Measurements from ENCODE around the gene ISCA1. TPM values are rescaled to one million over a fixed set of nuclear protein-coding genes. Genes with fewer than 3 reads are reported as not detected.

The ISCA1 gene
- total and polyA plus RNA-seq, 2 of the 8 experiments (the other 6 are each of a cell fraction or from before 2014, with no cell fraction given), result 35.0 to 40.0 TPM

- POLR2A ChIA-PET (ENCODE audit: partially characterized antibody), result interaction anchor here (0.6 to 1.2 kb wide), 2 partner anchors 15 to 170 kb away, joined by 3 read pairs; no protein-coding TSS in a partner anchor
- no peaks in the 10 kb centered on the region for H3K36me3 ChIP-seq (ENCODE audit: control insufficient read depth in 2 of 4, insufficient read depth in 4 of 4, low read length in 3 of 4)
- DNase-seq (ENCODE audit: low read depth in 1 of 2, low spot score in 2 of 2), result no peak
- H3K23ac ChIP-seq (ENCODE audit: insufficient read length), result no peak overlapping the region
- no peak overlapping the region for H2BK5ac ChIP-seq (ENCODE audit: low read depth, low read length)
- H3K79me1 ChIP-seq (ENCODE audit: low read depth, low read length), result no peaks in the 10 kb centered on the region
- no peak overlapping the region for H2BK20ac ChIP-seq (ENCODE audit: low read length)
- peak; percentile 36 for FAIRE-seq
- H3K18ac ChIP-seq (ENCODE audit: extremely low read depth, low read length), result no peak overlapping the region
- H2AFZ ChIP-seq (ENCODE audit: low read length), result peak overlapping the region; percentile 74; the same call in 1 of the 2 replicates
- H4K91ac ChIP-seq (replicated peaks; ENCODE audit: insufficient read length, low read length), result no peak overlapping the region
- no peak overlapping the region for H3K27ac ChIP-seq (ENCODE audit: low read depth, low read length)
- H2BK12ac ChIP-seq (ENCODE audit: low read depth, low read length), result no peak overlapping the region
- no peak overlapping the region for H3K14ac ChIP-seq (ENCODE audit: insufficient read length)
- H4K5ac ChIP-seq (ENCODE audit: insufficient read length, low read depth, low read length), result no peak overlapping the region
- H3K4ac ChIP-seq (replicated peaks; ENCODE audit: insufficient read length, low read depth, low read length), result no peak overlapping the region
- no peaks in the 10 kb centered on the region for H3K9me3 ChIP-seq (ENCODE audit: insufficient read depth in 2 of 2, low read depth in 1 of 2, low read length in 1 of 2)
- no peak overlapping the region for H2BK120ac ChIP-seq (replicated peaks; ENCODE audit: low read depth, low read length)
- no peaks in the 10 kb centered on the region for H3K79me2 ChIP-seq (ENCODE audit: control insufficient read depth in 1 of 2, insufficient read depth in 2 of 2, low read length in 2 of 2)
- no peaks in the 10 kb centered on the region; a peak in 2 of 7 replicates for H3K4me1 ChIP-seq (replicated peaks in 1 of 4; ENCODE audit: control insufficient read depth in 3 of 4, insufficient read depth in 4 of 4, low read length in 3 of 4)
- H3K27me3 ChIP-seq (replicated peaks in 1 of 4; ENCODE audit: control insufficient read depth in 3 of 4, extremely low read depth in 1 of 4, insufficient read depth in 3 of 4, low read length in 3 of 4), result no peaks in the 10 kb centered on the region
- 82% methylated on average over 6 of the region's 6 CpGs; no CpG with 5 or more reads in 1 of the 2 experiments for WGBS, 2 experiments (ENCODE audit: extremely low coverage in 1 of 2, insufficient coverage in 1 of 2, insufficient read length in 1 of 2, insufficient replicate concordance in 2 of 2, low coverage in 1 of 2, low lambda C conversion rate in 2 of 2, missing lambda C conversion rate in 1 of 2)
- H4K8ac ChIP-seq (ENCODE audit: extremely low read depth, insufficient read depth, low read length), result no peak overlapping the region
- H2AK5ac ChIP-seq (ENCODE audit: low read depth, low read length), result no peak overlapping the region
- H3K23me2 ChIP-seq (ENCODE audit: low read depth, low read length), result no peaks in the 10 kb centered on the region; the same call in 1 of the 2 replicates
- CTCF ChIA-PET (ENCODE audit: partially characterized antibody), result interaction anchor here (0.9 to 3.6 kb wide), 7 partner anchors 11 to 229 kb away, joined by 3 to 16 read pairs (median 5); partner anchors contain the start of gene C9orf153
- no peak overlapping the region for H3K56ac ChIP-seq (replicated peaks; ENCODE audit: insufficient read length, low read depth, low read length)
- no peak overlapping the region for H3K4me3 ChIP-seq (ENCODE audit: extremely low read depth in 1 of 4, insufficient read depth in 2 of 4, low read depth in 3 of 4, low read length in 4 of 4)
- H3K9ac ChIP-seq (replicated peaks in 1 of 4; ENCODE audit: extremely low read depth in 1 of 4, low read depth in 3 of 4, low read length in 3 of 4), result no peak overlapping the region
- no peak overlapping the region for H3K4me2 ChIP-seq (ENCODE audit: insufficient read depth in 1 of 2, low read depth in 2 of 2, low read length in 2 of 2)
- H2BK15ac ChIP-seq (ENCODE audit: low read length), result no peak overlapping the region
- H4K20me1 ChIP-seq (replicated peaks in 1 of 2; ENCODE audit: control insufficient read depth in 1 of 2, insufficient read depth in 2 of 2, low read length in 2 of 2), result no peaks in the 10 kb centered on the region
- TF ChIP-seq EP300 (IDR thresholded peaks at IDR 0.05; ENCODE audit: borderline replicate concordance in 1 of 2, low read depth in 2 of 2, low read length in 2 of 2) (no peak), HDAC2 (IDR thresholded peaks at IDR 0.05; ENCODE audit: borderline replicate concordance in 1 of 2, low read depth in 2 of 2, low read length in 2 of 2) (no peak), RAD21 (IDR thresholded peaks at IDR 0.05 in 1 of 2, conservative IDR thresholded peaks at IDR 0.05 in 1 of 2; ENCODE audit: low read depth in 2 of 2, low read length in 2 of 2) (peak; percentile 62 to 75), ZNF274 (IDR thresholded peaks at IDR 0.05; ENCODE audit: borderline replicate concordance, extremely low read depth, low read length) (no peak), KDM4A (IDR thresholded peaks at IDR 0.05; ENCODE audit: low read depth, low read length, severe bottlenecking) (no peak), CTCF (IDR thresholded peaks at IDR 0.05; ENCODE audit: control extremely low read depth in 1 of 3, insufficient read depth in 1 of 3, low read depth in 1 of 3, low read length in 3 of 3) (peak; percentile 27 to 46 (median 44)), CREB1 (IDR thresholded peaks at IDR 0.05) (no peak), CHD2 (IDR thresholded peaks at IDR 0.05; ENCODE audit: low read length) (no peak), ATF3 (IDR thresholded peaks at IDR 0.05; ENCODE audit: insufficient read depth, low read depth, low read length) (no peak)
Observed at GRCh38 chr9:86246752-86247161, 35.6 kb downstream of the ISCA1 start.

Measured in H1 (cell line).